Right lobe of liver (tissue), 6 donors: ENCODE data around the gene PURA. TPM values are rescaled to one million over a fixed set of nuclear protein-coding genes. Genes with fewer than 3 reads are reported as not detected.

ENCODE experiments used
- ATAC-seq, 4 donors: fragments of 200-7000 bp; cut with Tn5 transposase; one replicate each; pipeline ENCODE4 v1.9.1; 2020; ENCODE audit warnings: mild to moderate bottlenecking in 4 of 4, moderate library complexity in 4 of 4
- DNase-seq, 3 donors: peaks; one replicate each; pipeline ENCODE4 v3.0.0-alpha.2; 2020
- H3K27ac ChIP-seq, 3 donors: fragments of 200-600 bp; one replicate each; pipeline ENCODE4 v1.8.0; 2022
- H3K27me3 ChIP-seq, 2 donors: fragments of 200-600 bp; one replicate each; pipeline ENCODE4 v1.8.0; 2022
- H3K36me3 ChIP-seq, 4 donors: fragments of 200-600 bp; sonication (generic) in 1 of 4; one replicate each; pipeline versions ENCODE4 v1.5.1 to v1.8.0; 2017 to 2022; ENCODE audit warnings: control low read depth in 1 of 4
- H3K4me1 ChIP-seq, 4 donors: fragments of 200-600 bp; sonication (generic) in 1 of 4; one replicate each; pipeline versions ENCODE4 v1.5.1 to v1.8.0; 2017 to 2022; ENCODE audit warnings: control low read depth in 1 of 4
- H3K4me3 ChIP-seq, 3 donors: fragments of 200-600 bp; one replicate each; pipeline ENCODE4 v1.8.0; 2022
- H3K9me3 ChIP-seq, 4 donors: fragments of 200-600 bp; sonication (generic) in 1 of 4; one replicate each; pipeline versions ENCODE4 v1.5.1 to v1.8.0; 2017 to 2022; ENCODE audit warnings: control low read depth in 1 of 4
- POLR2A ChIP-seq: fragments of 450-650 bp; IDR thresholded peaks from one replicate; pipeline ENCODE4 v1.6.1; 2017; ENCODE audit warnings: antibody characterized with exemption, mild to moderate bottlenecking
- WGBS: methylation state at CpG from one replicate; pipeline ENCODE4 v1.1.6; 2018; ENCODE audit warnings: low coverage, low lambda C conversion rate; ENCODE audit not compliant: insufficient coverage; ENCODE audit errors: missing lambda C conversion rate; 5-methylcytosine and 5-hydroxymethylcytosine counted together
- intact Hi-C, 2 donors: fragments of 100-400 bp; cut with DNase I; formaldehyde crosslinking; loops; one replicate each; pipeline versions ENCODE4 v1.11.2 to v1.14.1; 2022
- long read RNA-seq: library from polyadenylated mRNA; unstranded; transcript quantifications from one replicate; pipeline ENCODE4 v2.0.0, GENCODE V29; 2019
- total RNA-seq, 6 experiments: library from RNA; depleted of rRNA in 2 of 6; stranded (reverse); fragments of >200 nt in 2 of 6; fragmentation: NEBNext Ultra II Directional in 3 of 6; extraction: Animal tissue kit (Norgen Biotek cat#: 25700) in 3 of 6; gene quantifications; one replicate each; pipeline versions ENCODE4 v1.1.0 to v1.2.4, GENCODE V29; 2016 to 2023
- TF ChIP-seq, protein P1 (sequence below), 4 donors: fragments of 200-600 bp in 3 of 4; fragments of 450-650 bp in 1 of 4; IDR thresholded peaks; one replicate each; pipeline versions ENCODE4 v1.5.1 to v1.8.0; 2016 to 2022; ENCODE audit warnings: antibody characterized with exemption in 4 of 4, mild to moderate bottlenecking in 2 of 4
- donor health status: DM: no; HTN: yes; CAD: no.
- donor health status: DM: no; HTN: no; CAD: no.
- donor health status: DM: no; HTN: no; CAD: no.
- donor health status: DM: no; HTN: yes; CAD: no.
- donor health status: DM: no; HTN: yes; CAD: no.

PURA gene
- 10 to 100 TPM in 4 of 6 experiments, 1 to 10 TPM in 2; 8.7 to 14.1 (median 12.1) TPM for total RNA-seq
- long read RNA-seq, full-length matches to known transcripts: 1 of 1 reads
- long read RNA-seq, partial matches to known transcripts: 0 of 1 reads
- long read RNA-seq, other reads (novel, unspliced or antisense): 0 of 1 reads

DNA sequence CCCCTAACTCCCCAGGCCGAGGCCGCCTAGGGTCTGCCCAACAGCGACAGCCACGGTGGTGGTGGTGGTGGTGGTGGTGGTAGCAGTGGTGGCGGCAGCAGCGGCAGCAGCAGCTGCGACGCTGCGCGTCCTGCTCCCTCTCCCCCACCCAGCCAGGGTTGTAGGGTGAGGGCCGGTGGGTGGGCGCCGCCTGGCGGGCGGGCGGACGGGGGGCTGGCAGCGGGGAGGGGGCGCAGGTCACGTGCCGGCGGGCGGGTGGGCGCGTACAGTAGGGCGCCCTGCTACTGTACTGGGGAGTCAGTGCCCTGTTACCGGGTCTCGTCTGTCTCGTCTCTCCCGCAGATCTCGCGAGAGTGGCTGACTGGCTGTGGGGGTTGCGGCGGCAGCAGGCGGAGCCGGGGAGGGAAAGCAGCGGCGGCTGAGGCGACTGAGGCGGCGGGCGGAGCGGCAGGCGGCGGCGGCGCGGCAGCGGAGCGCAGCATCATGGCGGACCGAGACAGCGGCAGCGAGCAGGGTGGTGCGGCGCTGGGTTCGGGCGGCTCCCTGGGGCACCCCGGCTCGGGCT, at the start of gene PURA:
Gene PURA, plus strand, starts transcription at position 411 of the 565 bp plus-strand sequence. Its CDS starts 73 bp downstream, at position 484.
- WGBS: 0% methylated on average over 6 of the region's 60 CpGs
- peak within 1 kb of the TSS; percentile 56 to 81 (median 81) for H3K27ac ChIP-seq
- peak; percentile 88 to 90 (median 89) for ATAC-seq
- no peaks in the 10 kb centered on the region for H3K27me3 ChIP-seq
- DNase-seq: peak; percentile 95 to 97 (median 97)
- intact Hi-C loops: no loop called here
- H3K4me1 ChIP-seq: peaks cover 0 to 46% (median 12%) of the 10 kb centered on the region in 4 donors
- peak within 1 kb of the TSS; percentile 63 to 72 (median 71) for H3K4me3 ChIP-seq
- no peaks in the 10 kb centered on the region for H3K9me3 ChIP-seq
- peak; percentile 72 for TF ChIP-seq POLR2A
- TF ChIP-seq, protein P1, sequence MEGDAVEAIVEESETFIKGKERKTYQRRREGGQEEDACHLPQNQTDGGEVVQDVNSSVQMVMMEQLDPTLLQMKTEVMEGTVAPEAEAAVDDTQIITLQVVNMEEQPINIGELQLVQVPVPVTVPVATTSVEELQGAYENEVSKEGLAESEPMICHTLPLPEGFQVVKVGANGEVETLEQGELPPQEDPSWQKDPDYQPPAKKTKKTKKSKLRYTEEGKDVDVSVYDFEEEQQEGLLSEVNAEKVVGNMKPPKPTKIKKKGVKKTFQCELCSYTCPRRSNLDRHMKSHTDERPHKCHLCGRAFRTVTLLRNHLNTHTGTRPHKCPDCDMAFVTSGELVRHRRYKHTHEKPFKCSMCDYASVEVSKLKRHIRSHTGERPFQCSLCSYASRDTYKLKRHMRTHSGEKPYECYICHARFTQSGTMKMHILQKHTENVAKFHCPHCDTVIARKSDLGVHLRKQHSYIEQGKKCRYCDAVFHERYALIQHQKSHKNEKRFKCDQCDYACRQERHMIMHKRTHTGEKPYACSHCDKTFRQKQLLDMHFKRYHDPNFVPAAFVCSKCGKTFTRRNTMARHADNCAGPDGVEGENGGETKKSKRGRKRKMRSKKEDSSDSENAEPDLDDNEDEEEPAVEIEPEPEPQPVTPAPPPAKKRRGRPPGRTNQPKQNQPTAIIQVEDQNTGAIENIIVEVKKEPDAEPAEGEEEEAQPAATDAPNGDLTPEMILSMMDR (IDR thresholded peaks at IDR 0.05): peak in 3 of 4 donors; percentile 20 to 36 (median 27)
- no peaks in the 10 kb centered on the region for H3K36me3 ChIP-seq

- Histone ChIP-seq H3K36me3 (no peaks in the 10 kb centered on the region), H3K4me3 (no peak overlapping the region), H3K27ac (no peak overlapping the region), H3K4me1 (no peaks in the 10 kb centered on the region), H3K9me3 (no peaks in the 10 kb centered on the region), H3K27me3 (no peaks in the 10 kb centered on the region)
- no peak for ATAC-seq
- intact Hi-C loops: loop anchor here in 1 of 2 donors (5.0 kb wide), 1 partner anchor 69 kb away; no protein-coding TSS in a partner anchor
- WGBS: 45% methylated on average over 10 of the region's 10 CpGs
- no peak for DNase-seq
- TF ChIP-seq, protein P1 (IDR thresholded peaks at IDR 0.05): no peak
- no peak for TF ChIP-seq POLR2A
Observed at GRCh38 chr5:140072812-140073211, 41.1 kb upstream of the PURA start.

GRCh38 chr5:140073296-140073695, 40.6 kb upstream of the PURA start:
- H3K27me3 ChIP-seq: no peaks in the 10 kb centered on the region
- H3K4me1 ChIP-seq: no peaks in the 10 kb centered on the region
- TF ChIP-seq POLR2A: no peak
- TF ChIP-seq, protein P1 (IDR thresholded peaks at IDR 0.05): peak; percentile 55 to 75 (median 65)
- H3K4me3 ChIP-seq: no peak overlapping the region
- H3K27ac ChIP-seq: no peak overlapping the region
- WGBS: 7% methylated on average over 4 of the region's 4 CpGs
- ATAC-seq (peak in 1 of 4 donors; percentile 33), DNase-seq (no peak)
- no peaks in the 10 kb centered on the region for H3K36me3 ChIP-seq
- intact Hi-C loops: loop anchor here in 1 of 2 donors (5.0 kb wide), 1 partner anchor 69 kb away; no protein-coding TSS in a partner anchor
- H3K9me3 ChIP-seq: no peaks in the 10 kb centered on the region

- Histone ChIP-seq H3K36me3 (no peaks in the 10 kb centered on the region), H3K9me3 (no peaks in the 10 kb centered on the region), H3K27me3 (no peaks in the 10 kb centered on the region), H3K4me3 (no peak overlapping the region), H3K4me1 (no peaks in the 10 kb centered on the region), H3K27ac (no peak overlapping the region)
- TF ChIP-seq, protein P1 (IDR thresholded peaks at IDR 0.05): peak; percentile 24 to 41 (median 33)
- no peak for TF ChIP-seq POLR2A
- DNase-seq (no peak), ATAC-seq (peak in 2 of 4 donors; percentile 31 to 72)
- intact Hi-C loops: loop anchor here (5.0 kb wide), 1 partner anchor 77 kb away; no protein-coding TSS in a partner anchor
- 19% methylated on average over 2 of the region's 2 CpGs for WGBS
Observed at GRCh38 chr5:140075371-140075770, 38.5 kb upstream of the PURA start.
